GM21360 (cell line): ENCODE measurements around the gene DLST.
"Not testable (repeated sequence)": the region's sequence is repeated elsewhere in the genome, so short reads cannot be mapped to it uniquely, and the experiment has no call there.

Experiments
- ATAC-seq: cut with Tn5 transposase; IDR thresholded peaks from one replicate; pipeline ENCODE4 v1.9.1; 2021; ENCODE audit warnings: mild to moderate bottlenecking, moderate library complexity; ENCODE audit not compliant: unreplicated experiment

Gene DLST

GRCh38 chr14:74915426-74915825, 33.7 kb downstream of the DLST start:
- ATAC-seq: no peak

GRCh38 chr14:74915826-74916225, 34.1 kb downstream of the DLST start:
- ATAC-seq: no peak

GRCh38 chr14:74917178-74917543, 35.4 kb downstream of the DLST start:
- no peak for ATAC-seq

GRCh38 chr14:74917646-74918081, 35.9 kb downstream of the DLST start:
- no peak for ATAC-seq

- ATAC-seq: no peak
These were observed 36.7 kb downstream of the DLST start for GRCh38 chr14:74918380-74918779.

GRCh38 chr14:74919421-74920165, 37.9 kb downstream of the DLST start:
- no peak for ATAC-seq

- ATAC-seq: no peak
These were observed 38.6 kb downstream of the DLST start for GRCh38 chr14:74920281-74920680.

- ATAC-seq: no peak
These were observed 39.4 kb downstream of the DLST start for GRCh38 chr14:74921053-74921620.

- no peak for ATAC-seq
These were observed 40.5 kb downstream of the DLST start for GRCh38 chr14:74921987-74922751.

- ATAC-seq: peak; percentile 51
These were observed 41.2 kb downstream of the DLST start, which contains the start of gene RPS6KL1 for GRCh38 chr14:74922752-74923401. Gene RPS6KL1 (minus strand): TSS chr14:74923260. CDS start chr14:74921541, 1,719 bp downstream.

- no peak for ATAC-seq
These were observed 42.3 kb downstream of the DLST start for GRCh38 chr14:74924061-74924460.

- ATAC-seq: no peak
These were observed 45.5 kb downstream of the DLST start for GRCh38 chr14:74927225-74927624.

GRCh38 chr14:74929242-74929641, 47.5 kb downstream of the DLST start:
- ATAC-seq: no peak

- ATAC-seq: not testable (repeated sequence)
These were observed 50.0 kb downstream of the DLST start for GRCh38 chr14:74931744-74932143.

GRCh38 chr14:74932401-74932901, 50.7 kb downstream of the DLST start:
- ATAC-seq: no peak

GRCh38 chr14:74932936-74933335, 51.2 kb downstream of the DLST start:
- ATAC-seq: not testable (repeated sequence)

- no peak for ATAC-seq
These were observed 52.3 kb downstream of the DLST start for GRCh38 chr14:74934041-74934440.

- no peak for ATAC-seq
These were observed 53.0 kb downstream of the DLST start for GRCh38 chr14:74934476-74935359.

- ATAC-seq: no peak
These were observed 53.6 kb downstream of the DLST start for GRCh38 chr14:74935360-74935680.

GRCh38 chr14:74936151-74936550, 54.4 kb downstream of the DLST start:
- ATAC-seq: no peak
